HG03378 (cell line): ENCODE measurements around the gene CADPS2.

ENCODE experiments used
- ATAC-seq: cut with Tn5 transposase; IDR thresholded peaks from one replicate; pipeline ENCODE4 v1.9.1; 2021; ENCODE audit warnings: mild to moderate bottlenecking, moderate library complexity; ENCODE audit not compliant: unreplicated experiment

CADPS2 gene

GRCh38 chr7:122544463-122544862 is 341.8 kb downstream of the CADPS2 start:
- peak; percentile 97 for ATAC-seq

- ATAC-seq: no peak
These were observed 342.4 kb downstream of the CADPS2 start for GRCh38 chr7:122543891-122544290.

GRCh38 chr7:122543166-122543565 is 343.1 kb downstream of the CADPS2 start:
- ATAC-seq: no peak

GRCh38 chr7:122535086-122535485 is 351.2 kb downstream of the CADPS2 start:
- no peak for ATAC-seq

GRCh38 chr7:122532406-122533269 is 353.6 kb downstream of the CADPS2 start:
- no peak for ATAC-seq

GRCh38 chr7:122528879-122529481 is 357.3 kb downstream of the CADPS2 start:
- ATAC-seq: no peak

- ATAC-seq: no peak
These were observed 360.9 kb downstream of the CADPS2 start for GRCh38 chr7:122525355-122525754.

GRCh38 chr7:122521767-122522166 is 364.5 kb downstream of the CADPS2 start:
- ATAC-seq: no peak

- ATAC-seq: no peak
These were observed 365.2 kb downstream of the CADPS2 start for GRCh38 chr7:122520971-122521555.

- ATAC-seq: no peak
These were observed 367.8 kb downstream of the CADPS2 start for GRCh38 chr7:122518488-122518887.

- ATAC-seq: no peak
These were observed 368.7 kb downstream of the CADPS2 start for GRCh38 chr7:122517576-122517975.

GRCh38 chr7:122515404-122515803 is 370.9 kb downstream of the CADPS2 start:
- no peak for ATAC-seq

GRCh38 chr7:122511268-122511667 is 375.0 kb downstream of the CADPS2 start:
- ATAC-seq: no peak

GRCh38 chr7:122507591-122507990 is 378.7 kb downstream of the CADPS2 start:
- no peak for ATAC-seq

- ATAC-seq: no peak
These were observed 394.3 kb downstream of the CADPS2 start for GRCh38 chr7:122492007-122492406.

- ATAC-seq: no peak
These were observed 398.0 kb downstream of the CADPS2 start for GRCh38 chr7:122488241-122488640.

- no peak for ATAC-seq
These were observed 399.1 kb downstream of the CADPS2 start for GRCh38 chr7:122487131-122487530.

GRCh38 chr7:122485856-122486255 is 400.4 kb downstream of the CADPS2 start:
- no peak for ATAC-seq

GRCh38 chr7:122482212-122482611 is 404.0 kb downstream of the CADPS2 start:
- no peak for ATAC-seq

GRCh38 chr7:122470859-122471258 is 415.4 kb downstream of the CADPS2 start:
- ATAC-seq: no peak

- no peak for ATAC-seq
These were observed 417.3 kb downstream of the CADPS2 start for GRCh38 chr7:122468945-122469344.
